GM12878 (cell line): ENCODE measurements around the gene BDH1. TPM values are rescaled to one million over a fixed set of nuclear protein-coding genes. Genes with fewer than 3 reads are reported as not detected.

Experiments used
- ATAC-seq: fragments of 200-7000 bp; cut with Tn5 transposase; 3 replicates; pipeline ENCODE4 v1.9.1; 2020; ENCODE audit warnings: mild to moderate bottlenecking, moderate library complexity
- BruUV-seq: library from RNA; stranded (reverse); fragments of 400-500 nt; replicated peaks from 2 replicates; lab custom pipeline; 2021; lab: Mats Ljungman, UMichigan
- CTCF ChIA-PET: fragments of 300-600 bp; sonication (Branson Sonifier 250); formaldehyde crosslinking; extraction: SDS; loops from one replicate; lab custom pipeline; 2021; ENCODE audit warnings: inconsistent platforms; lab: Yijun Ruan, JAX
- POLR2A ChIA-PET: fragments of 350-600 bp; formaldehyde crosslinking; extraction: SDS; loops from one replicate; lab custom pipeline; 2021; ENCODE audit warnings: inconsistent platforms; lab: Charles Lee
- RAD21 ChIA-PET: fragments of 300-600 bp; sonication (Branson Sonifier 250); formaldehyde crosslinking; loops from one replicate; lab custom pipeline; 2023; ENCODE audit warnings: antibody characterized with exemption; ENCODE audit not compliant: unreplicated experiment; lab: Charles Lee
- SMC1A ChIA-PET: fragments of 300-600 bp; sonication (Branson Sonifier 250); formaldehyde crosslinking; loops from one replicate; lab custom pipeline; 2023; ENCODE audit not compliant: unreplicated experiment, uncharacterized antibody; lab: Charles Lee
- DNase-seq: peaks from one replicate; pipeline ENCODE4 v3.0.0-alpha.2; 2011; ENCODE audit warnings: low read depth, low spot score
- FAIRE-seq: peaks from 3 replicates; lab custom pipeline; 2011; peaks lifted over from hg19 to GRCh38; lab: Jason Lieb, UNC
- H2AFZ ChIP-seq: 2 replicates; pipeline ENCODE4 v1.6.0; 2011; ENCODE audit warnings: low read depth, low read length, control low read depth; ENCODE audit not compliant: control insufficient read depth
- H3K27ac ChIP-seq: 2 replicates; pipeline ENCODE4 v1.5.1; 2011; ENCODE audit warnings: control low read depth; ENCODE audit not compliant: control insufficient read depth, insufficient read depth
- H3K27me3 ChIP-seq, 2 experiments: replicated peaks in 1 of 2; 2 replicates each; pipeline versions ENCODE4 v1.6.0 to v1.6.1; 2011; ENCODE audit warnings: low read length in 1 of 2; ENCODE audit not compliant: control insufficient read depth in 2 of 2, insufficient read depth in 2 of 2
- H3K36me3 ChIP-seq, 2 experiments: 2 replicates each; pipeline ENCODE4 v1.5.1; 2011; ENCODE audit warnings: low read length in 1 of 2; ENCODE audit not compliant: control insufficient read depth in 2 of 2, insufficient read depth in 2 of 2
- H3K4me1 ChIP-seq: 2 replicates; pipeline ENCODE4 v1.6.1; 2011; ENCODE audit warnings: mild to moderate bottlenecking, low read length, moderate library complexity, mixed read lengths; ENCODE audit not compliant: control insufficient read depth, insufficient read depth
- H3K4me2 ChIP-seq: 2 replicates; pipeline ENCODE4 v1.6.0; 2011; ENCODE audit warnings: control low read depth; ENCODE audit not compliant: control insufficient read depth, insufficient read depth
- H3K4me3 ChIP-seq: fragments of 200-600 bp; sonication (generic); 2 replicates; pipeline ENCODE4 v1.5.1; 2016
- H3K79me2 ChIP-seq: 2 replicates; pipeline ENCODE4 v1.6.0; 2011; ENCODE audit warnings: low read length; ENCODE audit not compliant: control insufficient read depth, insufficient read depth
- H3K9ac ChIP-seq: 2 replicates; pipeline ENCODE4 v1.8.0; 2011; ENCODE audit warnings: low read length, control low read depth, mixed read lengths; ENCODE audit not compliant: control insufficient read depth, insufficient read depth
- H3K9me3 ChIP-seq: replicated peaks from 3 replicates; pipeline ENCODE4 v1.5.1; 2011; ENCODE audit warnings: mild to moderate bottlenecking, low read length; ENCODE audit not compliant: control insufficient read depth, insufficient read depth
- H4K20me1 ChIP-seq: 2 replicates; pipeline ENCODE4 v1.6.0; 2011; ENCODE audit not compliant: control insufficient read depth, insufficient read depth
- IKZF2 ChIP-seq, 2 experiments: fragments of 450-650 bp; IDR thresholded peaks; 2 replicates each; pipeline ENCODE4 v1.6.1; 2017; ENCODE audit warnings: mild to moderate bottlenecking in 2 of 2, moderate library complexity in 2 of 2
- POLR2AphosphoS5 ChIP-seq: IDR thresholded peaks from 2 replicates; pipeline ENCODE4 v1.6.1; 2011; ENCODE audit warnings: mild to moderate bottlenecking, low read length, inconsistent platforms
- RAD51 ChIP-seq: fragments of 450-650 bp; IDR thresholded peaks from 2 replicates; pipeline ENCODE4 v1.6.1; 2016; ENCODE audit warnings: moderate library complexity, mild to moderate bottlenecking, inconsistent platforms
- SKIL ChIP-seq: fragments of 450-650 bp; IDR thresholded peaks from 2 replicates; pipeline ENCODE4 v1.6.1; 2017; ENCODE audit warnings: mild to moderate bottlenecking, low read depth, inconsistent platforms; ENCODE audit not compliant: poor library complexity, severe bottlenecking
- TCF7 ChIP-seq: IDR thresholded peaks from 2 replicates; pipeline ENCODE4 v1.6.1; 2014; ENCODE audit warnings: antibody characterized with exemption, borderline replicate concordance
- WGBS: methylation state at CpG from one replicate; pipeline ENCODE4 v1.1.6; 2016; ENCODE audit warnings: low lambda C conversion rate; ENCODE audit not compliant: insufficient replicate concordance, insufficient coverage; ENCODE audit errors: missing lambda C conversion rate; 5-methylcytosine and 5-hydroxymethylcytosine counted together
- in situ Hi-C: fragments of 300-500 bp; cut with MboI; formaldehyde crosslinking; loops from 9 replicates; pipeline ENCODE4 v1.14.3; 2018; ENCODE audit warnings: mixed read lengths
- intact Hi-C: fragments of 100-400 bp; cut with micrococcal nuclease; formaldehyde crosslinking; loops from one replicate; pipeline ENCODE4 v1.14.2; 2022; ENCODE audit not compliant: unreplicated experiment
- polyA plus RNA-seq, 11 experiments: library from polyadenylated mRNA; depleted of rRNA in 4 of 11; unstranded in 6 of 11; stranded (reverse) in 5 of 11; fragments of >200 nt; fragmentation: Nextera tagmentation in 4 of 11; fragmentation: Illumina TruSeq in 1 of 11; extraction: Ambion mirVana in 4 of 11; extraction: Trizol in 1 of 11; gene quantifications; 1 replicate in 1 of 11; 2 replicates in 10 of 11; pipeline versions ENCODE4 v1.2.1 to v1.2.3, GENCODE V29; 2011 to 2016; ENCODE audit warnings: inconsistent platforms in 2 of 11, missing spikeins in 2 of 11, low read depth in 1 of 11
- total RNA-seq, 4 experiments: library from RNA; depleted of rRNA in 3 of 4; stranded (reverse); fragments of >200 nt in 3 of 4; fragmentation: Illumina TruSeq in 1 of 4; extraction: Trizol in 1 of 4; gene quantifications; 2 replicates each; pipeline versions ENCODE4 v1.2.1 to v1.2.3, GENCODE V29; 2013 to 2021
- TF ChIP-seq, protein P1 (sequence below): IDR thresholded peaks from 2 replicates; pipeline ENCODE4 v1.6.1; 2011; ENCODE audit warnings: low read depth, mild to moderate bottlenecking, low read length, moderate library complexity, borderline replicate concordance; ENCODE audit errors: extremely low read depth
- TF ChIP-seq, protein P2 (sequence below): IDR thresholded peaks from 2 replicates; pipeline ENCODE4 v1.6.1; 2011; ENCODE audit warnings: borderline replicate concordance, low read depth, mild to moderate bottlenecking, moderate library complexity, mixed read lengths, low read length; ENCODE audit not compliant: insufficient read depth; ENCODE audit errors: extremely low read length

BDH1 gene
- total and polyA plus RNA-seq, 10 of the 15 experiments (the other 5 are each of a cell fraction or from before 2014, with no cell fraction given) = 11.3 to 84.5 (median 60.3) TPM

DNA sequence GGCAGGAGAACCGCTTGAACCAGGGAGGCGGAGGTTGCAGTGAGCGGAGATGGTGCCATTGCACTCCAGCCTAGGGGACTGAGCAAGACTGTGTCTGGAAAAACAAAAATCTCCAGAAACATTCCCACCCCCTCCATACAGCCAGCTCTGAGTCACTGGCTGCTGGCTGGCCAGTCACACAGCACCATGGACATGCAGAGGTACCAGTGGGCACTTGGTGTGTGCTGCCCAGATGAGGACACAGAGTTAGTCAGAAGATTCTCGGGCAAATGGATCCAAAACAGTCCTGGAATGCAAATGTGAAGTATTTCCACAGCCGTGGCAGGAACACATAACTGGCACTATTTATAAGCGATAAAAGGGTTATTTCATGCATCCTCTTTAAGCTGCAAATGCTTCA is 44.6 kb downstream of the BDH1 start:
- Histone ChIP-seq H3K36me3 (peaks cover 0 to 10% of the 10 kb centered on the region in 2 experiments; a peak in 3 of 4 replicates), H3K27me3 (no peaks in the 10 kb centered on the region), H3K9ac (no peak overlapping the region), H3K27ac (no peak overlapping the region), H3K4me1 (no peaks in the 10 kb centered on the region), H4K20me1 (no peaks in the 10 kb centered on the region; the same call in 1 of the 2 replicates), H3K4me3 (no peak overlapping the region), H3K4me2 (no peak overlapping the region), H3K9me3 (no peaks in the 10 kb centered on the region), H2AFZ (no peak overlapping the region), H3K79me2 (no peaks in the 10 kb centered on the region)
- 94% methylated on average over 6 of the region's 6 CpGs for WGBS
- in situ Hi-C loops (loop anchor here (25.0 kb wide), 1 partner anchor 524 kb away; no protein-coding TSS in a partner anchor), intact Hi-C loops (no loop called here)
- CTCF ChIA-PET = interaction anchor here (1.3 to 4.2 kb wide), 4 partner anchors 9 to 287 kb away, joined by 3 to 38 read pairs (median 9); no protein-coding TSS in a partner anchor
- SMC1A ChIA-PET = interaction anchor here (2.1 to 2.8 kb wide), 2 partner anchors 254 to 287 kb away, joined by 7 to 16 read pairs; no protein-coding TSS in a partner anchor
- no peak for FAIRE-seq
- RAD21 ChIA-PET = interaction anchor here (4.5 kb wide), 1 partner anchor 254 kb away, joined by 26 read pairs; no protein-coding TSS in a partner anchor
- no TSS peak for BruUV-seq
- TF ChIP-seq, protein P1, sequence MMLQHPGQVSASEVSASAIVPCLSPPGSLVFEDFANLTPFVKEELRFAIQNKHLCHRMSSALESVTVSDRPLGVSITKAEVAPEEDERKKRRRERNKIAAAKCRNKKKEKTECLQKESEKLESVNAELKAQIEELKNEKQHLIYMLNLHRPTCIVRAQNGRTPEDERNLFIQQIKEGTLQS = no peak
- TF ChIP-seq SKIL (no peak), RAD51 (no peak), POLR2AphosphoS5 (no peak), IKZF2 (IDR thresholded peaks at IDR 0.05) (no peak), TCF7 (no peak)
- TF ChIP-seq, protein P2, sequence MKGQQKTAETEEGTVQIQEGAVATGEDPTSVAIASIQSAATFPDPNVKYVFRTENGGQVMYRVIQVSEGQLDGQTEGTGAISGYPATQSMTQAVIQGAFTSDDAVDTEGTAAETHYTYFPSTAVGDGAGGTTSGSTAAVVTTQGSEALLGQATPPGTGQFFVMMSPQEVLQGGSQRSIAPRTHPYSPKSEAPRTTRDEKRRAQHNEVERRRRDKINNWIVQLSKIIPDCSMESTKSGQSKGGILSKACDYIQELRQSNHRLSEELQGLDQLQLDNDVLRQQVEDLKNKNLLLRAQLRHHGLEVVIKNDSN = no peak
- POLR2A ChIA-PET = interaction anchor here (0.6 kb wide), 1 partner anchor 71 kb away, joined by 3 read pairs; no protein-coding TSS in a partner anchor
- no peak for ATAC-seq
- no peak for DNase-seq
